B cell (primary cell): ENCODE results near the gene PIP5K1A. TPM values are rescaled to one million over a fixed set of nuclear protein-coding genes. Genes with fewer than 3 reads are reported as not detected.
"Not testable (repeated sequence)": the region's sequence is repeated elsewhere in the genome, so short reads cannot be mapped to it uniquely, and the experiment has no call there.

ENCODE experiments used
- ATAC-seq: fragments of 200-7000 bp; cut with Tn5 transposase; one replicate; pipeline ENCODE4 v1.10.0; 2021; ENCODE audit warnings: low read depth, mild to moderate bottlenecking, moderate number of reproducible peaks, moderate library complexity
- CTCF ChIA-PET: fragments of 350-600 bp; sonication (Branson Sonifier 250); formaldehyde crosslinking; loops from one replicate; lab custom pipeline; 2021; ENCODE audit warnings: antibody characterized with exemption, inconsistent platforms; lab: Charles Lee
- POLR2A ChIA-PET: fragments of 350-600 bp; sonication (Branson Sonifier 250); formaldehyde crosslinking; loops from one replicate; lab custom pipeline; 2021; ENCODE audit warnings: antibody characterized with exemption; lab: Charles Lee
- DNase-seq: peaks from one replicate; pipeline ENCODE4 v3.0.0; 2013
- H2AFZ ChIP-seq: 2 replicates; pipeline ENCODE4 v1.6.1; 2012; ENCODE audit warnings: mild to moderate bottlenecking, low read depth, low read length; ENCODE audit not compliant: insufficient read depth, poor library complexity, severe bottlenecking
- H3K27ac ChIP-seq, 2 donors: 1 replicate in 1 of 2; 2 replicates in 1 of 2; pipeline ENCODE4 v1.5.1; 2012 to 2013; ENCODE audit warnings: low read length in 2 of 2, mild to moderate bottlenecking in 2 of 2, moderate library complexity in 1 of 2
- H3K27me3 ChIP-seq, 4 experiments: fragments of 200-600 bp in 1 of 4; sonication (generic) in 1 of 4; replicated peaks in 1 of 4; 1 replicate in 2 of 4; 2 replicates in 2 of 4; pipeline versions ENCODE4 v1.6.1 to v1.7.0; 2013 to 2016; ENCODE audit warnings: low read length in 3 of 4, mild to moderate bottlenecking in 2 of 4, mixed read lengths in 1 of 4, moderate library complexity in 1 of 4; ENCODE audit not compliant: insufficient read depth in 4 of 4, control insufficient read depth in 3 of 4; ENCODE audit errors: control extremely low read depth in 1 of 4
- H3K36me3 ChIP-seq, 2 experiments: replicated peaks in 1 of 2; 1 replicate in 1 of 2; 2 replicates in 1 of 2; pipeline versions ENCODE4 v1.6.1 to v1.7.1; 2013; ENCODE audit warnings: low read length in 1 of 2; ENCODE audit not compliant: insufficient read depth in 2 of 2, control insufficient read depth in 1 of 2; ENCODE audit errors: control extremely low read depth in 1 of 2, extremely low read depth in 1 of 2
- H3K4me1 ChIP-seq, 2 donors: fragments of 200-600 bp in 1 of 2; sonication (generic) in 1 of 2; 1 replicate in 1 of 2; 2 replicates in 1 of 2; pipeline versions ENCODE4 v1.5.1 to v1.6.1; 2013 to 2017; ENCODE audit warnings: low read length in 2 of 2; ENCODE audit not compliant: control insufficient read depth in 2 of 2, insufficient read depth in 2 of 2
- H3K4me2 ChIP-seq: replicated peaks from 2 replicates; pipeline ENCODE3; 2012; ENCODE audit warnings: mild to moderate bottlenecking, low read depth, low read length; ENCODE audit not compliant: poor library complexity, severe bottlenecking
- H3K4me3 ChIP-seq, 5 experiments: fragments of 200-600 bp in 1 of 5; sonication (generic) in 1 of 5; 1 replicate in 3 of 5; 2 replicates in 2 of 5; pipeline versions ENCODE4 v1.5.1 to v1.7.0; 2011 to 2016; ENCODE audit warnings: low read length in 4 of 5, mild to moderate bottlenecking in 4 of 5, low read depth in 2 of 5, control low read depth in 1 of 5, moderate library complexity in 1 of 5; ENCODE audit not compliant: insufficient read depth in 1 of 5; ENCODE audit errors: control extremely low read depth in 1 of 5, extremely low read depth in 1 of 5
- H3K79me2 ChIP-seq: fragments of 200-600 bp; sonication (generic); one replicate; pipeline ENCODE4 v1.6.0; 2016; ENCODE audit warnings: low read length; ENCODE audit not compliant: control insufficient read depth, insufficient read depth
- H3K9ac ChIP-seq: fragments of 200-600 bp; sonication (generic); 2 replicates; pipeline ENCODE4 v1.6.1; 2017; ENCODE audit warnings: mild to moderate bottlenecking, low read length, moderate library complexity
- H3K9me3 ChIP-seq, 3 donors: one replicate each; pipeline versions ENCODE4 v1.6.1 to v1.7.1; 2013; ENCODE audit warnings: low read length in 2 of 3; ENCODE audit not compliant: control insufficient read depth in 2 of 3, insufficient read depth in 1 of 3; ENCODE audit errors: control extremely low read depth in 1 of 3
- H4K20me1 ChIP-seq: 2 replicates; pipeline ENCODE4 v1.6.0; 2012; ENCODE audit warnings: mild to moderate bottlenecking, low read length; ENCODE audit not compliant: insufficient read depth, control insufficient read depth, poor library complexity, severe bottlenecking
- H3K27ac Mint-ChIP-seq: one replicate; pipeline ENCODE4 v1.8.0; 2021; ENCODE audit warnings: mixed read lengths
- H3K27me3 Mint-ChIP-seq: one replicate; pipeline ENCODE4 v1.8.0; 2021; ENCODE audit warnings: mixed read lengths
- H3K4me1 Mint-ChIP-seq: one replicate; pipeline ENCODE4 v1.8.0; 2021; ENCODE audit warnings: mixed read lengths
- H3K4me3 Mint-ChIP-seq: one replicate; pipeline ENCODE4 v1.8.0; 2021; ENCODE audit warnings: mixed read lengths
- H3K9me3 Mint-ChIP-seq: one replicate; pipeline ENCODE4 v1.8.0; 2022; ENCODE audit warnings: mixed read lengths; ENCODE audit not compliant: insufficient read depth
- CTCF ChIP-seq: fragments of 200-600 bp; IDR thresholded peaks from one replicate; pipeline ENCODE4 v1.8.0; 2022; ENCODE audit warnings: antibody characterized with exemption, mild to moderate bottlenecking
- EZH2 ChIP-seq: IDR thresholded peaks from 2 replicates; pipeline ENCODE4 v1.6.1; 2012; ENCODE audit warnings: borderline replicate concordance, low read depth, mild to moderate bottlenecking, moderate library complexity, low read length; ENCODE audit not compliant: insufficient read depth, poor library complexity, severe bottlenecking
- WGBS: methylation state at CpG from one replicate; pipeline ENCODE4 v1.1.5; 2013; ENCODE audit warnings: missing lambda C conversion rate; ENCODE audit not compliant: insufficient coverage; 5-methylcytosine and 5-hydroxymethylcytosine counted together
- intact Hi-C: fragments of 100-400 bp; cut with micrococcal nuclease; formaldehyde crosslinking; loops from one replicate; pipeline ENCODE4 v1.10.0; 2022
- polyA plus RNA-seq: library from polyadenylated mRNA; depleted of rRNA; stranded (reverse); fragments of >200 nt; gene quantifications from 2 replicates; pipeline ENCODE4 v1.2.3, GENCODE V29; 2012
- total RNA-seq, 2 donors: library from RNA; stranded (reverse); fragments of 120-200 nt in 1 of 2; gene quantifications; 1 replicate in 1 of 2; 2 replicates in 1 of 2; pipeline versions ENCODE4 v1.2.3 to v1.2.4, GENCODE V29; 2013 to 2022

PIP5K1A gene
- total and polyA plus RNA-seq, 2 donors (not counting 1 experiment from before 2014, with no cell fraction given): 59.4 to 78.4 TPM

DNA sequence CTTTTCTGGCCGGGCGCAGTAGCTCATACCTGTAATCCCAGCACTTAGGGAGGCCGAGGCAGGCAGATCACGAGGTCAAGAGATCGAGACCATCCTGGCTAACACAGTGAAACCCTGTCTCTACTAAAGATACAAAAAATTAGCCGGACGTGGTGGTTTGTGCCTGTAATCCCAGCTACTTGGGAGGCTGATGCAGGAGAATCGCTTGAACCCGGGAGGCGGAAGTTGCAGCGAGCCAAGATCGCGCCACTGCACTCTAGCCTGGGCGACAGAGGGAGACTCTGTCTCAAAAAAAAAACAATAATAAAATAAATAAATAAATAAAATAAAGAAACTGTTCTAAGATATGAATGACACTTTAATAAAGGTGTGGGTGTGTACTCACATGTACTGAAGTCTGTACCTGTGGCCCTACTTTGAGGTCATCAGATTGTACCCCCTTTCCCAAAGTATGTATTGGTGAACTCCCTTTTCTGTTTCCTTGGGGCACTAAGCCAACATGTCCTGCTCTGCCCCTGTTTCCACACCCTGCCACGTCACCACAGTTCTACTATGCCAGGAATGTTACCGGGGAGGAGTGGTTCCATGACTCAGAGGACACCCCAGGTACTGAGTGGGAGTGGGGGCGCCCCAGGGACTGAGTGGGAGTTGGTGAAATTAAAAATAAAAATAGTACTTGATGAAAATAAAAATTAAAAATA, 3.3 kb upstream of the PIP5K1A start:
- ATAC-seq, H4K20me1 ChIP-seq, H3K27ac Mint-ChIP-seq, H3K4me2 ChIP-seq, H3K36me3 ChIP-seq, H3K27me3 ChIP-seq, H3K9me3 Mint-ChIP-seq, H3K27ac ChIP-seq, H3K27me3 Mint-ChIP-seq, H3K4me3 ChIP-seq, H3K9ac ChIP-seq, H2AFZ ChIP-seq, H3K4me3 Mint-ChIP-seq, H3K9me3 ChIP-seq, DNase-seq: not testable (repeated sequence)
- ChIA-PET POLR2A (interaction anchor here (0.6 kb wide), 1 partner anchor 21 kb away, joined by 4 read pairs; no protein-coding TSS in a partner anchor), CTCF (interaction anchor here (0.5 to 2.0 kb wide), 9 partner anchors 17 to 257 kb away, joined by 3 to 8 read pairs (median 3); no protein-coding TSS in a partner anchor)
- intact Hi-C loops: loop anchor here (5.0 kb wide), 1 partner anchor 132 kb away; the partner anchor contains the start of gene PI4KB
- Histone ChIP-seq H3K4me1 (peaks cover 14 to 22% of the 10 kb centered on the region in 2 donors), H3K79me2 (peaks cover 22% of the 10 kb centered on the region)
- 88% methylated on average over 10 of the region's 17 CpGs for WGBS
- H3K4me1 Mint-ChIP-seq: peaks cover 32% of the 10 kb centered on the region

DNA sequence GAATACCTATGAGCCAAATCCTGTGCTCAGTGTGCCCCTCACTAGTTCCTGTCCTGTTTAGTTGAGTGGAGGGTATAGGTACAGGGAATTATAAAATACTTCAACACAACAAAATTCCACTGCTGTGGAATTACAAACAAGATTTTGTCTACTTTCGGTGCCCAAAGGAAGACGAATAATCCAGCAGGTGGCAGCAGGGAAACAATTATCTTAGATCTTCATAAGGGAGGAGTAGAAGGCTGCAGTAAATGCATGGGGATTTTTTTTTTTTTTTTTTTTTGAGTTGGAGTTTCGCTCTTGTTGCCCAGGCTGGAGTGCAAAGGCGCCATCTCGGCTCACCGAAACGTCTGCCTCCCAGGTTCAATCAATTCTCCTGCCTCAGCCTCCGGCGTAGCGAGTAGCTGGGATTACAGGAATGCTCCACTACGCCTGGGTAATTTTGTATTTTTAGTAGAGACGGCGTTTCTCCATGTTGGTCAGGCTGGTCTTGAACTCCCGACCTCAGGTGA, 2.0 kb upstream of the PIP5K1A start:
- CTCF ChIA-PET: interaction anchor here (0.7 to 2.0 kb wide), 6 partner anchors 34 to 472 kb away, joined by 3 to 8 read pairs (median 3); no protein-coding TSS in a partner anchor

More for the DNA sequence above, 2.0 kb upstream of the PIP5K1A start:
- Mint-ChIP-seq H3K4me3 (peak overlapping the region; percentile 73), H3K27me3 (no peaks in the 10 kb centered on the region), H3K4me1 (peaks cover 37% of the 10 kb centered on the region), H3K9me3 (no peaks in the 10 kb centered on the region), H3K27ac (peak overlapping the region; percentile 70)
- no peak overlapping the region for H2AFZ ChIP-seq
- TF ChIP-seq EZH2 (no peak), CTCF (peak; percentile 59)
- H3K79me2 ChIP-seq: peaks cover 27% of the 10 kb centered on the region
- no peaks in the 10 kb centered on the region for H3K36me3 ChIP-seq
- H3K9ac ChIP-seq: no peak overlapping the region
- peaks cover 0 to 2% (median 0%) of the 10 kb centered on the region in 4 experiments for H3K27me3 ChIP-seq
- WGBS: no CpG with 5 or more reads among the region's 14 CpGs
- ATAC-seq (no peak), DNase-seq (peak; percentile 78)
- H3K4me3 ChIP-seq: no peak overlapping the region
- H3K27ac ChIP-seq: no peak overlapping the region
- POLR2A ChIA-PET: no interaction called here
- no peaks in the 10 kb centered on the region for H3K9me3 ChIP-seq
- H4K20me1 ChIP-seq: no peaks in the 10 kb centered on the region
- peak overlapping the region; percentile 19 for H3K4me2 ChIP-seq
- peaks cover 15 to 26% of the 10 kb centered on the region in 2 donors for H3K4me1 ChIP-seq
- intact Hi-C loops: loop anchor here (1.0 to 5.0 kb wide), 3 partner anchors 131 to 203 kb away; partner anchors contain the start of genes PI4KB and PSMB4
